ENCODE results near the gene SOD3. TPM values are rescaled to one million over a fixed set of nuclear protein-coding genes. Genes with fewer than 3 reads are reported as not detected.

Gene SOD3
- total RNA-seq, 1 donor from 2014 or later = 1.6 TPM

DNA sequence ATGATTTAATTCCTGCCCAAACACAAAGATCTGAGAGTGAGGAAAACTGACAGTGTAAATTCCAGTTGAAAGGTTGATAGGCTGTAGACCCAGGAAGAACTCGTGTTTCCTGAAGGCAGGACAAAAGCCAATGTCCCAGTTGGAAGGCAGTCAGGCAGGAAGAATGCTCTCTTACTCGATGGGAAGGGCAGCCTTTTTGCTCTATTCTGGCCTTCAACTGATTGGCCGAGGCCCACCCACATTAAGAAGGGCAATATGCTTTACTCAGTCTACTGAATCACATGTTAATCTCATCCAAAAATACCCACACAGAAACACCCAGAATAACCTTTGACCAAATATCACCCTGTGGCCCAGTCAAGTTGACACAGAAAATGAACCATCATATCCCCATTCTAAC, 45.3 kb upstream of the SOD3 start:
- DNase-seq (ENCODE audit: low spot score) = no peak
- Mint-ChIP-seq H3K27ac (ENCODE audit: unreplicated experiment) (no peak overlapping the region), H3K4me3 (ENCODE audit: unreplicated experiment) (no peak overlapping the region), H3K9me3 (ENCODE audit: unreplicated experiment) (no peaks in the 10 kb centered on the region), H3K4me1 (ENCODE audit: unreplicated experiment) (peaks cover 3% of the 10 kb centered on the region), H3K27me3 (ENCODE audit: unreplicated experiment) (peaks cover 1% of the 10 kb centered on the region), H3K36me3 (ENCODE audit: low read depth, unreplicated experiment) (no peaks in the 10 kb centered on the region)
- TF ChIP-seq, protein P1, sequence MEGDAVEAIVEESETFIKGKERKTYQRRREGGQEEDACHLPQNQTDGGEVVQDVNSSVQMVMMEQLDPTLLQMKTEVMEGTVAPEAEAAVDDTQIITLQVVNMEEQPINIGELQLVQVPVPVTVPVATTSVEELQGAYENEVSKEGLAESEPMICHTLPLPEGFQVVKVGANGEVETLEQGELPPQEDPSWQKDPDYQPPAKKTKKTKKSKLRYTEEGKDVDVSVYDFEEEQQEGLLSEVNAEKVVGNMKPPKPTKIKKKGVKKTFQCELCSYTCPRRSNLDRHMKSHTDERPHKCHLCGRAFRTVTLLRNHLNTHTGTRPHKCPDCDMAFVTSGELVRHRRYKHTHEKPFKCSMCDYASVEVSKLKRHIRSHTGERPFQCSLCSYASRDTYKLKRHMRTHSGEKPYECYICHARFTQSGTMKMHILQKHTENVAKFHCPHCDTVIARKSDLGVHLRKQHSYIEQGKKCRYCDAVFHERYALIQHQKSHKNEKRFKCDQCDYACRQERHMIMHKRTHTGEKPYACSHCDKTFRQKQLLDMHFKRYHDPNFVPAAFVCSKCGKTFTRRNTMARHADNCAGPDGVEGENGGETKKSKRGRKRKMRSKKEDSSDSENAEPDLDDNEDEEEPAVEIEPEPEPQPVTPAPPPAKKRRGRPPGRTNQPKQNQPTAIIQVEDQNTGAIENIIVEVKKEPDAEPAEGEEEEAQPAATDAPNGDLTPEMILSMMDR (IDR thresholded peaks at IDR 0.05; ENCODE audit: unreplicated experiment) = no peak

DNA sequence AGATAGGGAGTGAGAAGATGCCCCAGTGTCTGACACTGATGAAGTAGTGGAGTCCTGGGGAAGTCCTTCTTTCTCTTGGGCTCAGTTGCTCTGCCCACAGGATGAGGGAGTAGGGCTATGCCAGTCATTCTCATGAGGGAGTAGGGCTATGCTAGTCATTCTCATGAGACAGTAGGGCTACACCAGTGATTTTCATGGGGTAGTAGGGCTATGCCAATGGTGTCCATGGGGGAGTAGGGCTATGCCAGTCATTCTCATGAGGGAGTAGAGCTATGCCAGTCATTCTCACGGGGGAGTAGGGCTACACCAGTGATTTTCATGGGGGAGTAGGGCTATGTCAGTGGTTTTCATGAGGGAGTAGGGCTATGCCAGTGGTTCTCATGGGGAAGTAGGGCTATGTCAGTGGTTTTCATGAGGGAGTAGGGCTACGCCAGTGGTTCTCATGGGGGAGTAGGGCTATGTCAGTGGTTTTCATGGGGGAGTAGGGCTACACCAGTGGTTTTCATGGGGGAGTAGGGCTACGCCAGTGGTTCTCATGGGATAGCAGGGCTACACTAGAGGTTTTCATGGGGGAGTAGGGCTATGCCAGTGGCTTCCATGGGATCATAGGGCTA, 43.3 kb upstream of the SOD3 start:
- peaks cover 3% of the 10 kb centered on the region for H3K4me1 Mint-ChIP-seq (ENCODE audit: unreplicated experiment)
- peaks cover 2% of the 10 kb centered on the region for H3K27me3 Mint-ChIP-seq (ENCODE audit: unreplicated experiment)
- no peak for DNase-seq (ENCODE audit: low spot score)
- H3K27ac Mint-ChIP-seq (ENCODE audit: unreplicated experiment) = no peak overlapping the region
- H3K4me3 Mint-ChIP-seq (ENCODE audit: unreplicated experiment) = no peak overlapping the region
- no peaks in the 10 kb centered on the region for H3K9me3 Mint-ChIP-seq (ENCODE audit: unreplicated experiment)
- H3K36me3 Mint-ChIP-seq (ENCODE audit: low read depth, unreplicated experiment) = no peaks in the 10 kb centered on the region
- TF ChIP-seq, protein P1 (IDR thresholded peaks at IDR 0.05; ENCODE audit: unreplicated experiment) = no peak

GRCh38 chr4:24753519-24753918, 41.9 kb upstream of the SOD3 start:
- Mint-ChIP-seq H3K36me3 (ENCODE audit: low read depth, unreplicated experiment) (no peaks in the 10 kb centered on the region), H3K4me1 (ENCODE audit: unreplicated experiment) (peaks cover 3% of the 10 kb centered on the region), H3K27ac (ENCODE audit: unreplicated experiment) (no peak overlapping the region), H3K4me3 (ENCODE audit: unreplicated experiment) (no peak overlapping the region), H3K27me3 (ENCODE audit: unreplicated experiment) (peaks cover 3% of the 10 kb centered on the region), H3K9me3 (ENCODE audit: unreplicated experiment) (no peaks in the 10 kb centered on the region)
- TF ChIP-seq, protein P1 (IDR thresholded peaks at IDR 0.05; ENCODE audit: unreplicated experiment) = no peak
- no peak for DNase-seq (ENCODE audit: low spot score)

- Mint-ChIP-seq H3K36me3 (ENCODE audit: low read depth, unreplicated experiment) (no peaks in the 10 kb centered on the region), H3K27me3 (ENCODE audit: unreplicated experiment) (peaks cover 3% of the 10 kb centered on the region), H3K9me3 (ENCODE audit: unreplicated experiment) (no peaks in the 10 kb centered on the region), H3K27ac (ENCODE audit: unreplicated experiment) (no peak overlapping the region), H3K4me3 (ENCODE audit: unreplicated experiment) (no peak overlapping the region), H3K4me1 (ENCODE audit: unreplicated experiment) (peaks cover 3% of the 10 kb centered on the region)
- no peak for DNase-seq (ENCODE audit: low spot score)
- TF ChIP-seq, protein P1 (IDR thresholded peaks at IDR 0.05; ENCODE audit: unreplicated experiment) = no peak
Measured at GRCh38 chr4:24754571-24754970, 40.8 kb upstream of the SOD3 start.

DNA sequence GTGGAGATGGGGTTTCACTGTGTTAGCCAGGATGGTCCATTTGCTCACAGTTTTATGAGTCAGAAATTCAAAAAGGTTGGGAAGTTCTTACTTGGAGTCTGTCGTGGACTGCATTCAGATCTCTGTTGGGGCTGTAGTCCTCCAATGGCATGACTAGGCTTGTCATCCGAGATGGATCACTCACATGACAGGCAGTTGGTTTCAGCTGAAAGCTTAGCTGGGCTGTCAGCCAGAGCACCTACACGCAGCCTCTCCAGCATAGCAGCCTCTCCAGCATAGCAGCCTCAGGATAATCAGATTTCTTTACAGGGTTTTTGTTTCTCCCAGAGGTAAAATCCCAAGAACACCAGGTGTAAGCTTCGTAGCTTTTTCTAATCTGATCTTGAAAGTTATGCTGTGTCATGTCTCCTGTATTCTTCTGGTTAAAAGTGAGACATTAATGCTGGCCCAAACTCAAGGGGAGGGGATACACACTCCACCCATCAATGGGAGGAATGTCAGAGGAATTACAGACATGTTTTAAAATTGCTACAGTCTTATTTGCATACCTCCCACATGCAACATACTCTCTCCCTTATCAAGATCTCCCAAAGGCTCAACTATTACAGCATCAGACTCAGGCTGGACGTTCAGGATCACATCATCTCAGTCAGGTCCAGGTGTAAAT, 31.6 kb upstream of the SOD3 start:
- Mint-ChIP-seq H3K27me3 (ENCODE audit: unreplicated experiment) (peaks cover 1% of the 10 kb centered on the region), H3K4me3 (ENCODE audit: unreplicated experiment) (no peak overlapping the region), H3K27ac (ENCODE audit: unreplicated experiment) (no peak overlapping the region), H3K9me3 (ENCODE audit: unreplicated experiment) (no peaks in the 10 kb centered on the region), H3K4me1 (ENCODE audit: unreplicated experiment) (no peaks in the 10 kb centered on the region), H3K36me3 (ENCODE audit: low read depth, unreplicated experiment) (no peaks in the 10 kb centered on the region)
- TF ChIP-seq, protein P1 (IDR thresholded peaks at IDR 0.05; ENCODE audit: unreplicated experiment) = no peak
- DNase-seq (ENCODE audit: low spot score) = no peak

All from endothelial cell (in vitro differentiated cells).